ENCODE data around the gene PHKA1.
"Not testable (repeated sequence)": the region's sequence is repeated elsewhere in the genome, so short reads cannot be mapped to it uniquely, and the experiment has no call there.

PHKA1 gene

GRCh38 chrX:72568406-72569092 lies 145.6 kb downstream of the PHKA1 start:
- no peak for DNase-seq

- no peak for DNase-seq
These were observed 147.7 kb downstream of the PHKA1 start for GRCh38 chrX:72566448-72566847.

- not testable (repeated sequence) for DNase-seq
These were observed 154.5 kb downstream of the PHKA1 start for GRCh38 chrX:72559655-72560054.

GRCh38 chrX:72554448-72555140 lies 159.5 kb downstream of the PHKA1 start:
- DNase-seq = peak; percentile 27

- DNase-seq = not testable (repeated sequence)
These were observed 161.7 kb downstream of the PHKA1 start for GRCh38 chrX:72552443-72552842.

- no peak for DNase-seq
These were observed 168.1 kb downstream of the PHKA1 start for GRCh38 chrX:72545990-72546389.

GRCh38 chrX:72540318-72540717 lies 173.8 kb downstream of the PHKA1 start:
- no peak for DNase-seq

- DNase-seq = no peak
These were observed 174.3 kb downstream of the PHKA1 start for GRCh38 chrX:72539822-72540221.

GRCh38 chrX:72536542-72536941 lies 177.6 kb downstream of the PHKA1 start:
- DNase-seq = no peak

- no peak for DNase-seq
These were observed 181.7 kb downstream of the PHKA1 start for GRCh38 chrX:72532366-72532765.

Measured in retina (tissue), 1 donor.